GM12878 (cell line): ENCODE results near the gene YPEL2.

Experiments used
- CTCF ChIP-seq, 3 experiments: IDR thresholded peaks in 2 of 3; conservative IDR thresholded peaks in 1 of 3; 2 replicates each; pipeline ENCODE4 v1.5.1; 2011; ENCODE audit warnings: low read depth in 3 of 3, low read length in 3 of 3, mild to moderate bottlenecking in 3 of 3, control low read depth in 2 of 3, moderate library complexity in 2 of 3, inconsistent platforms in 1 of 3, mixed read lengths in 1 of 3; ENCODE audit not compliant: control insufficient read depth in 2 of 3, insufficient read depth in 1 of 3; ENCODE audit errors: extremely low read depth in 1 of 3
- EP300 ChIP-seq, 2 experiments: fragments of 150-350 bp in 1 of 2; IDR thresholded peaks; 2 replicates each; pipeline ENCODE4 v1.6.1; 2011 to 2012; ENCODE audit warnings: low read depth in 2 of 2, low read length in 2 of 2, borderline replicate concordance in 1 of 2, improper control_type of control experiment in 1 of 2, inconsistent platforms in 1 of 2; ENCODE audit not compliant: control insufficient read depth in 1 of 2
- POLR2A ChIP-seq: IDR thresholded peaks from 2 replicates; pipeline ENCODE4 v1.6.1; 2011; ENCODE audit warnings: low read depth, mild to moderate bottlenecking, low read length
- RAD21 ChIP-seq: IDR thresholded peaks from 2 replicates; pipeline ENCODE4 v1.6.1; 2011; ENCODE audit warnings: mild to moderate bottlenecking, low read depth, low read length, moderate library complexity; ENCODE audit not compliant: insufficient read depth
- RCOR1 ChIP-seq: conservative IDR thresholded peaks from 2 replicates; pipeline ENCODE4 v1.6.1; 2012; ENCODE audit warnings: low read depth, low read length, improper control_type of control experiment
- SP1 ChIP-seq: IDR thresholded peaks from one replicate; pipeline ENCODE4 v1.6.1; 2011; ENCODE audit warnings: low read depth, low read length
- ZBTB33 ChIP-seq: fragments of 450-650 bp; IDR thresholded peaks from 2 replicates; pipeline ENCODE4 v1.6.1; 2017; ENCODE audit warnings: mild to moderate bottlenecking
- ZNF274 ChIP-seq: IDR thresholded peaks from one replicate; pipeline ENCODE4 v1.8.0; 2011; ENCODE audit not compliant: insufficient read length, insufficient read depth

- TF ChIP-seq RCOR1 (no peak), SP1 (no peak), ZNF274 (no peak), POLR2A (no peak), ZBTB33 (no peak), CTCF (IDR thresholded peaks at IDR 0.05 in 2 of 3, conservative IDR thresholded peaks at IDR 0.05 in 1 of 3; ENCODE audit: control insufficient read depth in 2 of 3, extremely low read depth in 1 of 3, insufficient read depth in 1 of 3, low read depth in 3 of 3, low read length in 3 of 3) (no peak), EP300 (IDR thresholded peaks at IDR 0.05; ENCODE audit: borderline replicate concordance in 1 of 2, control insufficient read depth in 1 of 2, low read depth in 2 of 2, low read length in 2 of 2) (no peak), RAD21 (no peak)
Observed at GRCh38 chr17:59426031-59426430, 94.6 kb downstream of the YPEL2 start.
